NB4 (cell line): ENCODE results near the gene ZNF468.

Source experiments
- DNase-seq: peaks from one replicate; pipeline ENCODE4 v3.0.0; 2010; ENCODE audit warnings: low read depth
- H3K4me3 ChIP-seq: one replicate; pipeline ENCODE4 v1.5.1; 2011; ENCODE audit warnings: mild to moderate bottlenecking, low read depth, low read length, moderate library complexity
- MYC ChIP-seq: IDR thresholded peaks from 2 replicates; pipeline ENCODE4 v1.6.1; 2011; ENCODE audit warnings: low read depth, low read length
- POLR2A ChIP-seq: IDR thresholded peaks from 2 replicates; pipeline ENCODE4 v1.6.1; 2011; ENCODE audit warnings: mild to moderate bottlenecking; ENCODE audit not compliant: insufficient read length; ENCODE audit errors: extremely low read depth
- TF ChIP-seq, protein P1 (sequence below): IDR thresholded peaks from one replicate; pipeline ENCODE4 v1.5.1; 2012; ENCODE audit warnings: low read depth, low read length
- TF ChIP-seq, protein P2 (sequence below): IDR thresholded peaks from 2 replicates; pipeline ENCODE4 v1.6.1; 2011; ENCODE audit warnings: low read depth, low read length

The ZNF468 gene

DNA sequence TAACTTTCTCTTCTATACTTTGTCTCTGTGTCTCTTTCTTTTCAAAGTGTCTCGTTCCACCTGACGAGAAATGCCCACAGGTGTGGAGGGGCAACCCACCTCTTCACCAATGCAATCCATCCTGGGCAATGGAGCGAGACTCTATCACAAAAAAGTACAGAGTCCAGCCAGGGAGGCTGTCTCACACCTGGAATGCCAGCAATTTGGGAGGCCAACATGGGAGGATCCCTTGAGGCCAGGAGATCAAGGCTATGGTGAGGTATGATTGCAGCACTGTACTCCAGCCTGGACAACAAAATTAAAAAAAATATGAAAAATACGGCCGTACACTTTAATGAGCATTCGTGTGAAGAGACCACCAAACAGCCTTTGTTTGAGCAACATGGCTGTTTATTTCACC is 68.0 kb downstream of the ZNF468 start:
- TF ChIP-seq MYC: no peak
- TF ChIP-seq, protein P1, sequence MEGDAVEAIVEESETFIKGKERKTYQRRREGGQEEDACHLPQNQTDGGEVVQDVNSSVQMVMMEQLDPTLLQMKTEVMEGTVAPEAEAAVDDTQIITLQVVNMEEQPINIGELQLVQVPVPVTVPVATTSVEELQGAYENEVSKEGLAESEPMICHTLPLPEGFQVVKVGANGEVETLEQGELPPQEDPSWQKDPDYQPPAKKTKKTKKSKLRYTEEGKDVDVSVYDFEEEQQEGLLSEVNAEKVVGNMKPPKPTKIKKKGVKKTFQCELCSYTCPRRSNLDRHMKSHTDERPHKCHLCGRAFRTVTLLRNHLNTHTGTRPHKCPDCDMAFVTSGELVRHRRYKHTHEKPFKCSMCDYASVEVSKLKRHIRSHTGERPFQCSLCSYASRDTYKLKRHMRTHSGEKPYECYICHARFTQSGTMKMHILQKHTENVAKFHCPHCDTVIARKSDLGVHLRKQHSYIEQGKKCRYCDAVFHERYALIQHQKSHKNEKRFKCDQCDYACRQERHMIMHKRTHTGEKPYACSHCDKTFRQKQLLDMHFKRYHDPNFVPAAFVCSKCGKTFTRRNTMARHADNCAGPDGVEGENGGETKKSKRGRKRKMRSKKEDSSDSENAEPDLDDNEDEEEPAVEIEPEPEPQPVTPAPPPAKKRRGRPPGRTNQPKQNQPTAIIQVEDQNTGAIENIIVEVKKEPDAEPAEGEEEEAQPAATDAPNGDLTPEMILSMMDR: no peak
- TF ChIP-seq, protein P2, sequence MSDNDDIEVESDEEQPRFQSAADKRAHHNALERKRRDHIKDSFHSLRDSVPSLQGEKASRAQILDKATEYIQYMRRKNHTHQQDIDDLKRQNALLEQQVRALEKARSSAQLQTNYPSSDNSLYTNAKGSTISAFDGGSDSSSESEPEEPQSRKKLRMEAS: no peak
- no peak for TF ChIP-seq POLR2A
- DNase-seq: no peak
- no peak overlapping the region for H3K4me3 ChIP-seq
